Activated naive CD4-positive, alpha-beta T cell treated with anti-CD3 and anti-CD28 coated beads, Interleukin-2, amount 10 ng/mL, durations not matched to agents 7 days and 5 days (primary cell): ENCODE results near the gene C6orf163.

ENCODE experiments used
- CTCF ChIA-PET: fragments of 350-600 bp; sonication (Branson Sonifier 250); formaldehyde crosslinking; loops from one replicate; lab custom pipeline; 2021; ENCODE audit warnings: antibody characterized with exemption; lab: Charles Lee
- DNase-seq: peaks from one replicate; pipeline ENCODE4 v3.0.0-alpha.2; 2020
- H3K27ac Mint-ChIP-seq: one replicate; pipeline ENCODE4 v1.8.0; 2021; ENCODE audit warnings: mild to moderate bottlenecking, moderate library complexity, mixed read lengths
- H3K27me3 Mint-ChIP-seq: one replicate; pipeline ENCODE4 v1.8.0; 2021; ENCODE audit warnings: mild to moderate bottlenecking, mixed read lengths
- H3K36me3 Mint-ChIP-seq: one replicate; pipeline ENCODE4 v1.8.0; 2021; ENCODE audit warnings: mixed read lengths
- H3K4me1 Mint-ChIP-seq: one replicate; pipeline ENCODE4 v1.8.0; 2021; ENCODE audit warnings: mixed read lengths
- H3K4me3 Mint-ChIP-seq: one replicate; pipeline ENCODE4 v1.8.0; 2021; ENCODE audit warnings: mild to moderate bottlenecking, moderate library complexity, mixed read lengths
- H3K9me3 Mint-ChIP-seq: one replicate; pipeline ENCODE4 v1.8.0; 2021; ENCODE audit warnings: mixed read lengths

The C6orf163 gene

GRCh38 chr6:87340230-87340629, 4.4 kb upstream of the C6orf163 start:
- H3K9me3 Mint-ChIP-seq = no peaks in the 10 kb centered on the region
- H3K27ac Mint-ChIP-seq = no peak overlapping the region
- no peak overlapping the region for H3K4me3 Mint-ChIP-seq
- no peaks in the 10 kb centered on the region for H3K27me3 Mint-ChIP-seq
- H3K4me1 Mint-ChIP-seq = no peaks in the 10 kb centered on the region
- CTCF ChIA-PET = no interaction called here
- DNase-seq = no peak
- peaks cover 4% of the 10 kb centered on the region for H3K36me3 Mint-ChIP-seq

GRCh38 chr6:87341158-87341557, 3.5 kb upstream of the C6orf163 start:
- Mint-ChIP-seq H3K36me3 (peaks cover 4% of the 10 kb centered on the region), H3K27me3 (no peaks in the 10 kb centered on the region), H3K27ac (no peak overlapping the region), H3K4me1 (no peaks in the 10 kb centered on the region), H3K9me3 (no peaks in the 10 kb centered on the region), H3K4me3 (no peak overlapping the region)
- CTCF ChIA-PET = no interaction called here
- DNase-seq = no peak

- H3K27ac Mint-ChIP-seq = no peak overlapping the region
- H3K4me1 Mint-ChIP-seq = no peaks in the 10 kb centered on the region
- no peaks in the 10 kb centered on the region for H3K9me3 Mint-ChIP-seq
- no peak overlapping the region for H3K4me3 Mint-ChIP-seq
- no peak for DNase-seq
- H3K27me3 Mint-ChIP-seq = no peaks in the 10 kb centered on the region
- peaks cover 4% of the 10 kb centered on the region for H3K36me3 Mint-ChIP-seq
- CTCF ChIA-PET = no interaction called here
These were observed 2.7 kb upstream of the C6orf163 start for GRCh38 chr6:87341899-87342298.

GRCh38 chr6:87342829-87343228, 1.8 kb upstream of the C6orf163 start:
- CTCF ChIA-PET = no interaction called here
- Mint-ChIP-seq H3K27me3 (no peaks in the 10 kb centered on the region), H3K27ac (no peak overlapping the region), H3K9me3 (no peaks in the 10 kb centered on the region), H3K4me1 (no peaks in the 10 kb centered on the region), H3K36me3 (peaks cover 4% of the 10 kb centered on the region), H3K4me3 (no peak overlapping the region)
- DNase-seq = no peak

- H3K4me3 Mint-ChIP-seq = no peak overlapping the region
- DNase-seq = no peak
- CTCF ChIA-PET = no interaction called here
These were observed 2.1 kb downstream of the C6orf163 start for GRCh38 chr6:87346700-87347099.

GRCh38 chr6:87349896-87350295, 5.3 kb downstream of the C6orf163 start:
- CTCF ChIA-PET = no interaction called here
- Mint-ChIP-seq H3K4me1 (no peaks in the 10 kb centered on the region), H3K4me3 (no peak overlapping the region), H3K27ac (no peak overlapping the region), H3K27me3 (no peaks in the 10 kb centered on the region), H3K9me3 (no peaks in the 10 kb centered on the region), H3K36me3 (no peaks in the 10 kb centered on the region)
- no peak for DNase-seq

More at GRCh38 chr6:87346700-87347099, 2.1 kb downstream of the C6orf163 start:
- Mint-ChIP-seq H3K9me3 (no peaks in the 10 kb centered on the region), H3K27me3 (no peaks in the 10 kb centered on the region), H3K27ac (no peak overlapping the region), H3K4me1 (no peaks in the 10 kb centered on the region), H3K36me3 (peaks cover 2% of the 10 kb centered on the region)

GRCh38 chr6:87350516-87350915, 5.9 kb downstream of the C6orf163 start:
- CTCF ChIA-PET = no interaction called here
- no peaks in the 10 kb centered on the region for H3K9me3 Mint-ChIP-seq
- H3K27me3 Mint-ChIP-seq = no peaks in the 10 kb centered on the region
- DNase-seq = no peak
- H3K4me1 Mint-ChIP-seq = no peaks in the 10 kb centered on the region
- H3K4me3 Mint-ChIP-seq = no peak overlapping the region
- H3K27ac Mint-ChIP-seq = no peak overlapping the region
- no peaks in the 10 kb centered on the region for H3K36me3 Mint-ChIP-seq

- H3K9me3 Mint-ChIP-seq = no peaks in the 10 kb centered on the region
- no peaks in the 10 kb centered on the region for H3K27me3 Mint-ChIP-seq
- H3K27ac Mint-ChIP-seq = no peak overlapping the region
- CTCF ChIA-PET = no interaction called here
- no peak for DNase-seq
- H3K36me3 Mint-ChIP-seq = no peaks in the 10 kb centered on the region
- H3K4me1 Mint-ChIP-seq = no peaks in the 10 kb centered on the region
- no peak overlapping the region for H3K4me3 Mint-ChIP-seq
These were observed 7.0 kb downstream of the C6orf163 start for GRCh38 chr6:87351583-87351982.

GRCh38 chr6:87356181-87356580, 11.6 kb downstream of the C6orf163 start:
- no peak overlapping the region for H3K4me3 Mint-ChIP-seq
- CTCF ChIA-PET = no interaction called here
- DNase-seq = no peak
- no peak overlapping the region for H3K27ac Mint-ChIP-seq
- H3K27me3 Mint-ChIP-seq = no peaks in the 10 kb centered on the region
- no peaks in the 10 kb centered on the region for H3K9me3 Mint-ChIP-seq
- H3K36me3 Mint-ChIP-seq = no peaks in the 10 kb centered on the region
- no peaks in the 10 kb centered on the region for H3K4me1 Mint-ChIP-seq

- H3K4me3 Mint-ChIP-seq = no peak overlapping the region
- H3K27ac Mint-ChIP-seq = no peak overlapping the region
- DNase-seq = no peak
- H3K9me3 Mint-ChIP-seq = no peaks in the 10 kb centered on the region
- CTCF ChIA-PET = no interaction called here
- no peaks in the 10 kb centered on the region for H3K36me3 Mint-ChIP-seq
- no peaks in the 10 kb centered on the region for H3K27me3 Mint-ChIP-seq
- H3K4me1 Mint-ChIP-seq = no peaks in the 10 kb centered on the region
These were observed 13.0 kb downstream of the C6orf163 start for GRCh38 chr6:87357479-87358196.

- no peak overlapping the region for H3K4me3 Mint-ChIP-seq
- CTCF ChIA-PET = interaction anchor here (0.7 kb wide), 2 partner anchors 240 to 319 kb away, joined by 3 read pairs; no protein-coding TSS in a partner anchor
- no peaks in the 10 kb centered on the region for H3K36me3 Mint-ChIP-seq
- H3K4me1 Mint-ChIP-seq = no peaks in the 10 kb centered on the region
- peaks cover 11% of the 10 kb centered on the region for H3K9me3 Mint-ChIP-seq
- DNase-seq = no peak
- no peaks in the 10 kb centered on the region for H3K27me3 Mint-ChIP-seq
- H3K27ac Mint-ChIP-seq = no peak overlapping the region
These were observed 20.1 kb downstream of the C6orf163 start for GRCh38 chr6:87364602-87365252.

GRCh38 chr6:87366072-87366827, 21.6 kb downstream of the C6orf163 start:
- no peak for DNase-seq
- Mint-ChIP-seq H3K4me1 (no peaks in the 10 kb centered on the region), H3K27me3 (no peaks in the 10 kb centered on the region), H3K27ac (no peak overlapping the region), H3K4me3 (no peak overlapping the region), H3K9me3 (peaks cover 11% of the 10 kb centered on the region), H3K36me3 (no peaks in the 10 kb centered on the region)
- CTCF ChIA-PET = no interaction called here

GRCh38 chr6:87366899-87367298, 22.3 kb downstream of the C6orf163 start:
- H3K9me3 Mint-ChIP-seq = peaks cover 11% of the 10 kb centered on the region
- no peaks in the 10 kb centered on the region for H3K36me3 Mint-ChIP-seq
- no peaks in the 10 kb centered on the region for H3K4me1 Mint-ChIP-seq
- CTCF ChIA-PET = no interaction called here
- no peaks in the 10 kb centered on the region for H3K27me3 Mint-ChIP-seq
- no peak overlapping the region for H3K27ac Mint-ChIP-seq
- H3K4me3 Mint-ChIP-seq = no peak overlapping the region
- no peak for DNase-seq

- CTCF ChIA-PET = no interaction called here
These were observed 28.8 kb downstream of the C6orf163 start for GRCh38 chr6:87373377-87373776.

More at GRCh38 chr6:87373377-87373776, 28.8 kb downstream of the C6orf163 start:
- Mint-ChIP-seq H3K4me1 (no peaks in the 10 kb centered on the region), H3K36me3 (no peaks in the 10 kb centered on the region), H3K9me3 (peaks cover 2% of the 10 kb centered on the region), H3K4me3 (no peak overlapping the region), H3K27me3 (no peaks in the 10 kb centered on the region), H3K27ac (no peak overlapping the region)
- no peak for DNase-seq
